Measurements from ENCODE around the gene HGD. TPM values are rescaled to one million over a fixed set of nuclear protein-coding genes. Genes with fewer than 3 reads are reported as not detected.
"Not testable (repeated sequence)": the region's sequence is repeated elsewhere in the genome, so short reads cannot be mapped to it uniquely, and the experiment has no call there.

The HGD gene
- total RNA-seq, result 0.49 TPM
- long read RNA-seq, result 0 reads

- Histone ChIP-seq H3K27ac (replicated peaks) (no peak within 1 kb of the TSS), H3K9me3 (replicated peaks) (no peaks in the 10 kb centered on the region), H3K36me3 (no peaks in the 10 kb centered on the region), H3K27me3 (ENCODE audit: low read depth) (no peaks in the 10 kb centered on the region), H3K4me3 (no peak within 1 kb of the TSS), H3K4me1 (peaks cover 14% of the 10 kb centered on the region)
- no peak for TF ChIP-seq CTCF (IDR thresholded peaks at IDR 0.05; ENCODE audit: borderline replicate concordance)
- intact Hi-C loops (cut with micrococcal nuclease), result no loop called here
- no peak for DNase-seq
These were observed at the start of gene HGD for GRCh38 chr3:120682095-120682681. Gene HGD, minus strand, starts transcription at chr3:120682239. Its CDS starts 128 bp downstream, at chr3:120682111.

- H3K27ac ChIP-seq (replicated peaks), result no peak overlapping the region
- no peak overlapping the region for H3K4me3 ChIP-seq
- DNase-seq, result no peak
- no peaks in the 10 kb centered on the region for H3K27me3 ChIP-seq (ENCODE audit: low read depth)
- intact Hi-C loops (cut with micrococcal nuclease), result no loop called here
- H3K9me3 ChIP-seq (replicated peaks), result peaks cover 18% of the 10 kb centered on the region
- peaks cover 6% of the 10 kb centered on the region for H3K36me3 ChIP-seq
- H3K4me1 ChIP-seq, result no peaks in the 10 kb centered on the region
- TF ChIP-seq CTCF (IDR thresholded peaks at IDR 0.05; ENCODE audit: borderline replicate concordance), result no peak
These were observed 48.8 kb upstream of the HGD start for GRCh38 chr3:120730576-120731542.

- H3K4me1 ChIP-seq, result no peaks in the 10 kb centered on the region
- intact Hi-C loops (cut with micrococcal nuclease), result no loop called here
- no peak for TF ChIP-seq CTCF (IDR thresholded peaks at IDR 0.05; ENCODE audit: borderline replicate concordance)
- DNase-seq, result no peak
- H3K27me3 ChIP-seq (ENCODE audit: low read depth), result no peaks in the 10 kb centered on the region
- H3K4me3 ChIP-seq, result no peak overlapping the region
- H3K27ac ChIP-seq (replicated peaks), result no peak overlapping the region
- peaks cover 4% of the 10 kb centered on the region for H3K9me3 ChIP-seq (replicated peaks)
- peaks cover 6% of the 10 kb centered on the region for H3K36me3 ChIP-seq
These were observed 44.8 kb upstream of the HGD start for GRCh38 chr3:120726791-120727190.

- H3K9me3 ChIP-seq (replicated peaks); H3K36me3 ChIP-seq; intact Hi-C loops (cut with micrococcal nuclease); H3K27me3 ChIP-seq (ENCODE audit: low read depth): not testable (repeated sequence)
- Histone ChIP-seq H3K4me3 (peak overlapping the region; percentile 61), H3K4me1 (peaks cover 17% of the 10 kb centered on the region), H3K27ac (replicated peaks) (peak overlapping the region; percentile 63)
- peak; percentile 54 for DNase-seq
These were observed 37.3 kb upstream of the HGD start for GRCh38 chr3:120719167-120719834.

- no peak overlapping the region for H3K4me3 ChIP-seq
- no peaks in the 10 kb centered on the region for H3K4me1 ChIP-seq
- H3K9me3 ChIP-seq (replicated peaks), result no peaks in the 10 kb centered on the region
- no peaks in the 10 kb centered on the region for H3K27me3 ChIP-seq (ENCODE audit: low read depth)
- no peak for TF ChIP-seq CTCF (IDR thresholded peaks at IDR 0.05; ENCODE audit: borderline replicate concordance)
- peaks cover 14% of the 10 kb centered on the region for H3K36me3 ChIP-seq
- intact Hi-C loops (cut with micrococcal nuclease), result no loop called here
- no peak for DNase-seq
- no peak overlapping the region for H3K27ac ChIP-seq (replicated peaks)
These were observed 31.2 kb upstream of the HGD start for GRCh38 chr3:120713262-120713661.
